ENCODE results near the gene EP400. TPM values are rescaled to one million over a fixed set of nuclear protein-coding genes. Genes with fewer than 3 reads are reported as not detected.

Gene EP400
- total and polyA plus RNA-seq, 2 of the 13 experiments (the other 11 are each of a cell fraction or from before 2014, with no cell fraction given), result 4.9 to 5.0 TPM

DNA sequence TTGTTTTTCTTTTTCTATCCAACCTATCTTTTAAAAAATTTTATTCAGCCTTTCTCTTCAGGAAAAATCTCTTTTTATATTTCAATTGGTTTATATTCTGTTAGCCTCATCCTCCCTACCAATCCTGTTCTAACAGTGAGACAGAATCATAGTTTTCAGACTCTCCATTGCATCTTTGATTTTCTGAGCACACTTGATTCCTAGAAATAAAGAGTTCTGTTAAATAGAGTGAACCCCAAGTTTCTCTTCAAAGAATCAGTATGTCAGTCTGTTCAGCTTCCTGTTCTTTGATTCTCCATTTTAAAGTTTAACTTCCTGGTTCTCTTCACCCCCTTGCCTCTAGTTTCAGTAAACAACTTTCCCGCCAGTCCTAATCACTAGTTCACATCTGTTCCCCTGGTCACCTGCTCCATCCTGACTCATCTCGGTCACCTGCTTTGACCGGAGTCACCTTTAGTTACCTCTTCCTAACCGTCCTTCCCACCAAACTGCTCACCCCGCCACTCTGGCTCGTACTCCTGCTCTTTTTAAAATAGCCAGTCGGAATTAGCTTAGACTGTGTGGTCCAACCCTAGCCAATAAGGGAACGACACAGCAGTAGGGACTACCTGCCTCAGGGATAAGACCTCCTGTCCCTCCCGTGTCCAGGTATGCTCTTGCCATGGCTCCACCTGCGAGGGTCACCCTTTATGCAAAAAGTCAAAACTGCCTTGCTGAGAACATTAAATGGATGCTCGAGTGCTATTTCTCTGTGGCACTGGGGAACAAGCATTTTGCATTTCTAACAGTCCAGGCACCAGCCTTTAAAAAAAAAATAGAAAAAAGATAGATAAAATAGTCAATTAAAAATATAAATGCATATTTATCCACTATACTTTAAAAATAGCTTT is 146.0 kb downstream of the EP400 start:
- no peak overlapping the region for H3K27ac ChIP-seq (ENCODE audit: extremely low read length, insufficient read depth, low read length)
- BruUV-seq (replicated peaks), result no TSS peak
- H3K79me2 ChIP-seq (ENCODE audit: insufficient read depth, low read length), result peaks cover 2% of the 10 kb centered on the region
- ChIA-PET CTCF (ENCODE audit: low intra/inter-chr PET ratio, low total read pairs) (no interaction called here), POLR2A (no interaction called here)
- no peaks in the 10 kb centered on the region for H3K4me1 ChIP-seq (ENCODE audit: insufficient read depth, low read length)
- TF ChIP-seq ZNF761 (CRISPR knock-in tag; conservative IDR thresholded peaks at IDR 0.05) (no peak), RARA (CRISPR knock-in tag; IDR thresholded peaks at IDR 0.05) (peak; percentile 50; the same call in 1 of the 2 replicates), ZNF207 (IDR thresholded peaks at IDR 0.05; ENCODE audit: borderline replicate concordance) (no peak), ELF3 (CRISPR knock-in tag; IDR thresholded peaks at IDR 0.05) (peak; percentile 51; the same call in 1 of the 2 replicates), SAP130 (CRISPR knock-in tag; IDR thresholded peaks at IDR 0.05; ENCODE audit: low read depth) (peak; percentile 22; the same call in 1 of the 2 replicates), ZNF550 (CRISPR knock-in tag; IDR thresholded peaks at IDR 0.05; ENCODE audit: borderline replicate concordance) (no peak), FOSL2 (CRISPR knock-in tag; IDR thresholded peaks at IDR 0.05) (0 out of 2 replicates have a peak, but pooled peaks have one; percentile 15), ZNF558 (CRISPR knock-in tag; IDR thresholded peaks at IDR 0.05; ENCODE audit: borderline replicate concordance) (no peak), ZFYVE20 (CRISPR knock-in tag; IDR thresholded peaks at IDR 0.05; ENCODE audit: borderline replicate concordance, low read depth) (no peak), MEIS1 (CRISPR knock-in tag; IDR thresholded peaks at IDR 0.05; ENCODE audit: borderline replicate concordance) (no peak)
- TF ChIP-seq, protein P1, sequence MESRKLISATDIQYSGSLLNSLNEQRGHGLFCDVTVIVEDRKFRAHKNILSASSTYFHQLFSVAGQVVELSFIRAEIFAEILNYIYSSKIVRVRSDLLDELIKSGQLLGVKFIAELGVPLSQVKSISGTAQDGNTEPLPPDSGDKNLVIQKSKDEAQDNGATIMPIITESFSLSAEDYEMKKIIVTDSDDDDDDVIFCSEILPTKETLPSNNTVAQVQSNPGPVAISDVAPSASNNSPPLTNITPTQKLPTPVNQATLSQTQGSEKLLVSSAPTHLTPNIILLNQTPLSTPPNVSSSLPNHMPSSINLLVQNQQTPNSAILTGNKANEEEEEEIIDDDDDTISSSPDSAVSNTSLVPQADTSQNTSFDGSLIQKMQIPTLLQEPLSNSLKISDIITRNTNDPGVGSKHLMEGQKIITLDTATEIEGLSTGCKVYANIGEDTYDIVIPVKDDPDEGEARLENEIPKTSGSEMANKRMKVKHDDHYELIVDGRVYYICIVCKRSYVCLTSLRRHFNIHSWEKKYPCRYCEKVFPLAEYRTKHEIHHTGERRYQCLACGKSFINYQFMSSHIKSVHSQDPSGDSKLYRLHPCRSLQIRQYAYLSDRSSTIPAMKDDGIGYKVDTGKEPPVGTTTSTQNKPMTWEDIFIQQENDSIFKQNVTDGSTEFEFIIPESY (CRISPR knock-in tag; IDR thresholded peaks at IDR 0.05), result peak; percentile 84
- TF ChIP-seq, protein P2, sequence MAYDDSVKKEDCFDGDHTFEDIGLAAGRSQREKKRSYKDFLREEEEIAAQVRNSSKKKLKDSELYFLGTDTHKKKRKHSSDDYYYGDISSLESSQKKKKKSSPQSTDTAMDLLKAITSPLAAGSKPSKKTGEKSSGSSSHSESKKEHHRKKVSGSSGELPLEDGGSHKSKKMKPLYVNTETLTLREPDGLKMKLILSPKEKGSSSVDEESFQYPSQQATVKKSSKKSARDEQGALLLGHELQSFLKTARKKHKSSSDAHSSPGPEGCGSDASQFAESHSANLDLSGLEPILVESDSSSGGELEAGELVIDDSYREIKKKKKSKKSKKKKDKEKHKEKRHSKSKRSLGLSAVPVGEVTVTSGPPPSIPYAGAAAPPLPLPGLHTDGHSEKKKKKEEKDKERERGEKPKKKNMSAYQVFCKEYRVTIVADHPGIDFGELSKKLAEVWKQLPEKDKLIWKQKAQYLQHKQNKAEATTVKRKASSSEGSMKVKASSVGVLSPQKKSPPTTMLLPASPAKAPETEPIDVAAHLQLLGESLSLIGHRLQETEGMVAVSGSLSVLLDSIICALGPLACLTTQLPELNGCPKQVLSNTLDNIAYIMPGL (CRISPR knock-in tag; IDR thresholded peaks at IDR 0.05; ENCODE audit: borderline replicate concordance in 1 of 2, low read depth in 1 of 2), result no peak
- TF ChIP-seq, protein P3, sequence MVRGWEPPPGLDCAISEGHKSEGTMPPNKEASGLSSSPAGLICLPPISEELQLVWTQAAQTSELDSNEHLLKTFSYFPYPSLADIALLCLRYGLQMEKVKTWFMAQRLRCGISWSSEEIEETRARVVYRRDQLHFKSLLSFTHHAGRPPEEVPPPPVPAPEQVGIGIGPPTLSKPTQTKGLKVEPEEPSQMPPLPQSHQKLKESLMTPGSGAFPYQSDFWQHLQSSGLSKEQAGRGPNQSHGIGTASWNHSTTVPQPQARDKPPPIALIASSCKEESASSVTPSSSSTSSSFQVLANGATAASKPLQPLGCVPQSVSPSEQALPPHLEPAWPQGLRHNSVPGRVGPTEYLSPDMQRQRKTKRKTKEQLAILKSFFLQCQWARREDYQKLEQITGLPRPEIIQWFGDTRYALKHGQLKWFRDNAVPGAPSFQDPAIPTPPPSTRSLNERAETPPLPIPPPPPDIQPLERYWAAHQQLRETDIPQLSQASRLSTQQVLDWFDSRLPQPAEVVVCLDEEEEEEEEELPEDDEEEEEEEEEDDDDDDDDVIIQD (CRISPR knock-in tag; IDR thresholded peaks at IDR 0.05; ENCODE audit: low read depth), result 0 out of 2 replicates have a peak, but pooled peaks have one; percentile 33
- no peak overlapping the region for H2AFZ ChIP-seq (ENCODE audit: low read length)
- DNase-seq (ENCODE audit: low spot score) (peak; percentile 10), ATAC-seq (no peak), FAIRE-seq (no peak)
- H4K20me1 ChIP-seq (ENCODE audit: insufficient read depth, low read length), result 0 out of 2 replicates have a peak, but pooled peaks cover 3% of the 10 kb centered on the region
- no peaks in the 10 kb centered on the region for H3K27me3 ChIP-seq (ENCODE audit: control insufficient read depth in 1 of 2, insufficient read depth in 2 of 2, low read length in 2 of 2)
- H3K4me2 ChIP-seq (ENCODE audit: low read depth, low read length), result no peak overlapping the region
- no peaks in the 10 kb centered on the region for H3K9me3 ChIP-seq (ENCODE audit: low read length)
- intact Hi-C loops (cut with micrococcal nuclease; ENCODE audit: unreplicated experiment), result no loop called here
- 96% methylated on average over 11 of the region's 11 CpGs for WGBS (ENCODE audit: low lambda C conversion rate)
- in situ Hi-C loops (cut with HindIII; ENCODE audit: extremely low pct_ligation_motif_present, low pct_unique_long_range_greater_than_20kb), result no loop called here
- H3K9ac ChIP-seq (ENCODE audit: insufficient read depth, low read depth, low read length), result no peak overlapping the region
- H3K36me3 ChIP-seq (replicated peaks in 1 of 2; ENCODE audit: control insufficient read depth in 1 of 2, insufficient read depth in 2 of 2, low read length in 2 of 2), result peaks cover 4 to 38% of the 10 kb centered on the region in 2 experiments; a peak in 4 of 5 replicates
- no peak overlapping the region for H3K4me3 ChIP-seq (replicated peaks in 1 of 3; ENCODE audit: insufficient read depth in 1 of 3, low read depth in 2 of 3, low read length in 3 of 3)
